ENCODE results near the gene MKRN3. TPM values are rescaled to one million over a fixed set of nuclear protein-coding genes. Genes with fewer than 3 reads are reported as not detected.

Gene MKRN3
- total and polyA plus RNA-seq, 2 donors (not counting 3 experiments of a cell fraction or from before 2014, with no cell fraction given): 0.18 to 0.40 TPM

DNA sequence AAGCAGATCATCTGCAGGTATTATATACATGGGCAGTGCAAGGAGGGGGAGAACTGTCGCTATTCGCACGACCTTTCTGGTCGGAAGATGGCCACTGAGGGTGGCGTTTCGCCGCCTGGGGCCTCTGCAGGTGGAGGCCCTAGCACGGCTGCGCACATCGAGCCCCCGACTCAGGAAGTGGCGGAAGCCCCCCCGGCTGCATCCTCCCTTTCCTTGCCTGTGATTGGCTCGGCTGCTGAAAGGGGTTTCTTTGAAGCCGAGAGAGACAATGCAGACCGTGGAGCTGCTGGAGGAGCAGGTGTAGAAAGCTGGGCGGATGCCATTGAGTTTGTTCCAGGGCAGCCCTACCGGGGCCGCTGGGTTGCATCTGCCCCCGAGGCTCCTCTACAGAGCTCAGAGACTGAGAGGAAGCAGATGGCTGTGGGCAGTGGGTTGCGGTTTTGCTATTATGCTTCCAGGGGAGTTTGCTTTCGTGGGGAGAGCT lies 639 bp downstream of the MKRN3 start:
- Histone ChIP-seq H3K27me3 (ENCODE audit: control insufficient read depth in 2 of 2, insufficient read depth in 2 of 2, low read length in 2 of 2) (no peaks in the 10 kb centered on the region), H3K79me2 (ENCODE audit: control insufficient read depth, insufficient read depth, low read length) (peaks cover 7% of the 10 kb centered on the region), H3K4me2 (ENCODE audit: insufficient read depth, low read length) (peak overlapping the region; percentile 35), H3K27ac (ENCODE audit: insufficient read depth, low read depth, low read length) (no peak overlapping the region), H3K9me1 (replicated peaks; ENCODE audit: control insufficient read depth, extremely low read depth, insufficient read depth, low read length) (no peaks in the 10 kb centered on the region), H4K20me1 (replicated peaks; ENCODE audit: control insufficient read depth, extremely low read depth, insufficient read depth, low read length) (no peaks in the 10 kb centered on the region), H3K4me3 (replicated peaks in 1 of 3; ENCODE audit: insufficient read depth in 1 of 3, low read depth in 1 of 3, low read length in 3 of 3) (peak overlapping the region in 1 of 3 experiments; percentile 35), H3K36me3 (ENCODE audit: control insufficient read depth in 2 of 2, extremely low read depth in 1 of 2, insufficient read depth in 2 of 2, low read length in 2 of 2) (no peaks in the 10 kb centered on the region), H3K4me1 (ENCODE audit: control insufficient read depth, extremely low read depth, insufficient read depth, low read length) (no peaks in the 10 kb centered on the region), H2AFZ (ENCODE audit: low read depth, low read length) (no peak overlapping the region), H3K9ac (replicated peaks; ENCODE audit: extremely low read depth, insufficient read depth, low read length) (peak overlapping the region; percentile 56), H3K9me3 (replicated peaks; ENCODE audit: control insufficient read depth, insufficient read depth, low read length) (peaks cover 2% of the 10 kb centered on the region)
- TF ChIP-seq POLR2AphosphoS5 (IDR thresholded peaks at IDR 0.05; ENCODE audit: insufficient read depth, low read depth, low read length): no peak
- no peak for TF ChIP-seq GATA2 (IDR thresholded peaks at IDR 0.05; ENCODE audit: insufficient read depth, insufficient read length, low read depth, low read length)
- TF ChIP-seq MYC (IDR thresholded peaks at IDR 0.05; ENCODE audit: low read depth, low read length): no peak
- no peak for TF ChIP-seq POLR2A (IDR thresholded peaks at IDR 0.05; ENCODE audit: low read depth, low read length)
- no peak for TF ChIP-seq FOS (IDR thresholded peaks at IDR 0.05; ENCODE audit: borderline replicate concordance, insufficient read depth, low read length)
- no peak for TF ChIP-seq EZH2 (IDR thresholded peaks at IDR 0.05; ENCODE audit: borderline replicate concordance, low read depth, low read length, severe bottlenecking)
- no peak for TF ChIP-seq MAX (IDR thresholded peaks at IDR 0.05; ENCODE audit: insufficient read depth, insufficient read length)
- no peak for TF ChIP-seq CTCF (IDR thresholded peaks at IDR 0.05; ENCODE audit: extremely low read depth in 1 of 2, insufficient read depth in 1 of 2, low read depth in 1 of 2, low read length in 2 of 2)
- TF ChIP-seq JUN (IDR thresholded peaks at IDR 0.05; ENCODE audit: borderline replicate concordance, insufficient read depth, insufficient read length, low read depth): no peak
- FAIRE-seq: no peak
- ChIA-PET CTCF (no interaction called here), POLR2A (no interaction called here)
- BruUV-seq (replicated peaks): no TSS peak
- peak; percentile 13 for DNase-seq (ENCODE audit: low read depth, low spot score)
- dilution Hi-C loops (cut with MboI; ENCODE audit: extremely low pct_ligation_motif_present, low sequenced_read_pairs): no loop called here
- intact Hi-C loops (cut with micrococcal nuclease): no loop called here

Measured in endothelial cell of umbilical vein (primary cell).